Keratinocyte (primary cell): ENCODE results near the gene PRMT1. TPM values are rescaled to one million over a fixed set of nuclear protein-coding genes. Genes with fewer than 3 reads are reported as not detected.

ENCODE experiments used
- DNase-seq: peaks from one replicate; pipeline ENCODE4 v3.0.0-alpha.2; 2011; ENCODE audit warnings: low read depth, missing footprints, low spot score
- FAIRE-seq: peaks from 2 replicates; lab custom pipeline; 2011; peaks lifted over from hg19 to GRCh38; lab: Jason Lieb, UNC
- H2AFZ ChIP-seq: 2 replicates; pipeline ENCODE4 v1.6.0; 2012; ENCODE audit warnings: low read length, control low read depth, inconsistent platforms; ENCODE audit not compliant: control insufficient read depth
- H3K27ac ChIP-seq: 2 replicates; pipeline ENCODE4 v1.5.1; 2011; ENCODE audit warnings: low read length; ENCODE audit not compliant: control insufficient read depth, insufficient read depth
- H3K27me3 ChIP-seq: 3 replicates; pipeline ENCODE4 v1.6.0; 2011; ENCODE audit warnings: low read length; ENCODE audit not compliant: control insufficient read depth, insufficient read depth; ENCODE audit errors: extremely low read depth
- H3K36me3 ChIP-seq, 2 experiments: 2 replicates in 1 of 2; 3 replicates in 1 of 2; pipeline ENCODE4 v1.5.1; 2011; ENCODE audit warnings: low read length in 2 of 2, mild to moderate bottlenecking in 1 of 2; ENCODE audit not compliant: control insufficient read depth in 2 of 2, insufficient read depth in 2 of 2; ENCODE audit errors: extremely low read depth in 1 of 2
- H3K4me1 ChIP-seq: 3 replicates; pipeline ENCODE4 v1.5.1; 2011; ENCODE audit warnings: low read length; ENCODE audit not compliant: control insufficient read depth, insufficient read depth; ENCODE audit errors: extremely low read depth
- H3K4me2 ChIP-seq: 3 replicates; pipeline ENCODE4 v1.6.0; 2011; ENCODE audit warnings: low read depth, low read length; ENCODE audit not compliant: control insufficient read depth, insufficient read depth; ENCODE audit errors: extremely low read depth
- H3K4me3 ChIP-seq, 3 experiments: fragments of 200-600 bp in 1 of 3; sonication (generic) in 1 of 3; 2 replicates in 2 of 3; 3 replicates in 1 of 3; pipeline ENCODE4 v1.5.1; 2011 to 2016; ENCODE audit warnings: low read length in 3 of 3, mild to moderate bottlenecking in 3 of 3, control low read depth in 2 of 3, inconsistent platforms in 1 of 3, low read depth in 1 of 3, mixed read lengths in 1 of 3, mixed run types in 1 of 3, moderate library complexity in 1 of 3; ENCODE audit not compliant: control insufficient read depth in 2 of 3, insufficient read depth in 2 of 3; ENCODE audit errors: extremely low read depth in 1 of 3
- H3K79me2 ChIP-seq: 2 replicates; pipeline ENCODE4 v1.6.0; 2012; ENCODE audit warnings: low read length; ENCODE audit not compliant: control insufficient read depth, insufficient read depth
- H3K9ac ChIP-seq: 3 replicates; pipeline ENCODE4 v1.6.0; 2011; ENCODE audit warnings: low read length; ENCODE audit not compliant: control insufficient read depth, insufficient read depth; ENCODE audit errors: extremely low read depth
- H3K9me1 ChIP-seq: 3 replicates; pipeline ENCODE4 v1.6.0; 2011; ENCODE audit warnings: low read length; ENCODE audit not compliant: control insufficient read depth, insufficient read depth; ENCODE audit errors: extremely low read depth
- H3K9me3 ChIP-seq: 2 replicates; pipeline ENCODE4 v1.5.1; 2012; ENCODE audit warnings: low read depth, low read length; ENCODE audit not compliant: control insufficient read depth
- H4K20me1 ChIP-seq: 3 replicates; pipeline ENCODE4 v1.6.0; 2011; ENCODE audit warnings: low read length; ENCODE audit not compliant: control insufficient read depth, insufficient read depth; ENCODE audit errors: extremely low read depth
- EZH2 ChIP-seq: IDR thresholded peaks from one replicate; pipeline ENCODE4 v1.6.1; 2012; ENCODE audit warnings: inconsistent platforms, mild to moderate bottlenecking, low read length, moderate library complexity
- dilution Hi-C: fragments of 300-500 bp; cut with MboI; formaldehyde crosslinking; loops from one replicate; pipeline ENCODE4 v1.7.0; 2020; ENCODE audit warnings: low sequenced_read_pairs; ENCODE audit not compliant: extremely low pct_ligation_motif_present
- polyA plus RNA-seq, 5 experiments: library from polyadenylated mRNA; depleted of rRNA in 3 of 5; stranded (reverse) in 3 of 5; stranded (forward) in 1 of 5; unstranded in 1 of 5; fragments of >200 nt; gene quantifications; 1 replicate in 1 of 5; 2 replicates in 3 of 5; 3 replicates in 1 of 5; pipeline versions ENCODE4 v1.2.1 to v1.2.3, GENCODE V29; 2011 to 2012; ENCODE audit warnings: missing spikeins in 2 of 5, low read depth in 1 of 5, low replicate concordance in 1 of 5
- TF ChIP-seq, protein P1 (sequence below), 3 experiments: IDR thresholded peaks in 1 of 3; conservative IDR thresholded peaks in 1 of 3; optimal IDR thresholded peaks in 1 of 3; 2 replicates in 2 of 3; 3 replicates in 1 of 3; pipeline versions ENCODE3 to v1.5.1; 2011; ENCODE audit warnings: low read length in 3 of 3, mild to moderate bottlenecking in 3 of 3, moderate library complexity in 2 of 3, control low read depth in 1 of 3, inconsistent platforms in 1 of 3; ENCODE audit not compliant: insufficient read depth in 2 of 3; ENCODE audit errors: extremely low read depth in 1 of 3

PRMT1 gene
- polyA plus RNA-seq, 1 donor (not counting 4 experiments of a cell fraction or from before 2014, with no cell fraction given): 280 TPM

DNA sequence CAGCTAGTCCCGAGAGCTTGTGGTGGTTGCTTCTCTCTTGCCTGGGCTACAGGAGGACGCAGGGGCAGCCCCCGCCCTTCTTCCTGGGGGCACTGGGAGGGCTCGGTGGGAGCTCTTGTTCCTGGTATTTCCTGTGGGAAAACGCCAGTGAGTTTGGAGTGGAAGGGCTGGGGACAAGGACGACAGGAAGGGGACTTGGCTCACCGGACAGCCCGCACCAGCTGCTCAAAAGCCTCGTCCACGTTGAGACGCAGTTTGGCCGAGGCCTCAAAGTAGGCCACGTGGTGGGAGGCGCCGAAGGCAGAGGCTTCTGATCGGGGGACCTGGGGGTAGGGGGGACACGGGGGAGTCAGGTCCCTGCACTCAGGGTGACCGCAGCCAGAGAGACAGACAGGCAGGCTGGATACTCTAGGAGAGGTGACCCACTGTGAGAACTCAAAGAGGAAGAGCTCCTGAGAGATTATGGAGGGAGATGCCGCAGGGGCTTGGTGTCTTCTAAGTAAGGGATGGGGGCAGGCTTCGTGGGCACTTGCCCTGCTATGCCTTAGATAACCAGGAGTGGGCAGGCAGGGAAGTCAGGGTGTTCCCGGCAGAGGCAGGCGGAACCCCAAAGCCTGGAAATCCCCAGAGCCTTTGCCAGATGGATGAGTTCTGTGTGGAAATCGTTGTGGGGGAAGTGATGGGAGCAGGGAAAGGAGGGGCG lies 41.4 kb upstream of the PRMT1 start:
- no peak for FAIRE-seq

DNA sequence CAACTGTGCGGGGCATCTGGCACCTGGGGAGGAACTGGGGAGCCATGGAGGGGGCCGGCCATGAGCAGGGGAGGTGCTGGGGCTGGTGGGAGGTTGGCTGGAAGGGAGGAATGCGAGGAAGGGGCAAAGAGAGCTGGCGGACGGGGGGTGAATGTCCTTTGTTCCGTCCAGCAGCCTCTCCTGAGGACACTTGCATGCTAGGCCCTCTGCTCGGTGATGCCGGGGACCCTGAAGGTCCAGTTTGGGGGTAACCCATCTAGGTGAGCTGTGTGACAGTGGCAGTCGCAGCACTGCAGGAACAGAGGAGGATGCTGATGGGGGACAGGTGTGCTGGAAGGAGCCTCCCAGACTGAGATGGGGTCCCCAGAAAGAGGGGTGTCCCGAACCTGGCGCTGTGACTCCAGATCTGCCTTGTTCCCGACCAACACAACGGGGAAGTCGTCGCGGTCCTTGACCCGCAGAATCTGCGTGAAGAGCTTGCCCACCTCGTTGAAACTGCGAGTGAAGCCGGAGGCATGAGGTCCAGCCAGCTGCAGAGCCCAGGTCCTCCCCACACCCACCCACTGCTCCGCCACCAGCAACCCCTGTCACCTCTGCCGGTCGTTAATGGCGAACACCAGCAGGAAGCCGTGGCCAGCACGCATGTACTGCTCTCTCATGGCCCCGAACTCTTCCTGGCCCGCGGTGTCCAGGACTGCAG lies 40.7 kb upstream of the PRMT1 start:
- H3K9me3 ChIP-seq: no peaks in the 10 kb centered on the region
- TF ChIP-seq EZH2: no peak
- TF ChIP-seq, protein P1, sequence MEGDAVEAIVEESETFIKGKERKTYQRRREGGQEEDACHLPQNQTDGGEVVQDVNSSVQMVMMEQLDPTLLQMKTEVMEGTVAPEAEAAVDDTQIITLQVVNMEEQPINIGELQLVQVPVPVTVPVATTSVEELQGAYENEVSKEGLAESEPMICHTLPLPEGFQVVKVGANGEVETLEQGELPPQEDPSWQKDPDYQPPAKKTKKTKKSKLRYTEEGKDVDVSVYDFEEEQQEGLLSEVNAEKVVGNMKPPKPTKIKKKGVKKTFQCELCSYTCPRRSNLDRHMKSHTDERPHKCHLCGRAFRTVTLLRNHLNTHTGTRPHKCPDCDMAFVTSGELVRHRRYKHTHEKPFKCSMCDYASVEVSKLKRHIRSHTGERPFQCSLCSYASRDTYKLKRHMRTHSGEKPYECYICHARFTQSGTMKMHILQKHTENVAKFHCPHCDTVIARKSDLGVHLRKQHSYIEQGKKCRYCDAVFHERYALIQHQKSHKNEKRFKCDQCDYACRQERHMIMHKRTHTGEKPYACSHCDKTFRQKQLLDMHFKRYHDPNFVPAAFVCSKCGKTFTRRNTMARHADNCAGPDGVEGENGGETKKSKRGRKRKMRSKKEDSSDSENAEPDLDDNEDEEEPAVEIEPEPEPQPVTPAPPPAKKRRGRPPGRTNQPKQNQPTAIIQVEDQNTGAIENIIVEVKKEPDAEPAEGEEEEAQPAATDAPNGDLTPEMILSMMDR (optimal IDR thresholded peaks at IDR 0.05 in 1 of 3, IDR thresholded peaks at IDR 0.05 in 1 of 3, conservative IDR thresholded peaks at IDR 0.05 in 1 of 3; ENCODE audit: extremely low read depth in 1 of 3, insufficient read depth in 2 of 3, low read length in 3 of 3): no peak
- no peak for DNase-seq
- peaks cover 14% of the 10 kb centered on the region in 2 experiments for H3K36me3 ChIP-seq
- no peak overlapping the region for H2AFZ ChIP-seq
- H3K9ac ChIP-seq: no peak overlapping the region
- no peak overlapping the region for H3K4me2 ChIP-seq
- no peak overlapping the region for H3K4me3 ChIP-seq
- no peak overlapping the region for H3K27ac ChIP-seq
- no peak for FAIRE-seq
- H3K9me1 ChIP-seq: no peaks in the 10 kb centered on the region
- dilution Hi-C loops: no loop called here
- no peaks in the 10 kb centered on the region for H3K27me3 ChIP-seq
- H3K4me1 ChIP-seq: peaks cover 12% of the 10 kb centered on the region
- H3K79me2 ChIP-seq: peaks cover 22% of the 10 kb centered on the region
- no peaks in the 10 kb centered on the region for H4K20me1 ChIP-seq

More for the DNA sequence above, 41.4 kb upstream of the PRMT1 start:
- Histone ChIP-seq H3K4me1 (peaks cover 10% of the 10 kb centered on the region), H3K4me3 (no peak overlapping the region), H3K9me3 (no peaks in the 10 kb centered on the region), H3K9ac (no peak overlapping the region), H3K27me3 (no peaks in the 10 kb centered on the region), H3K36me3 (peaks cover 14% of the 10 kb centered on the region in 2 experiments), H3K9me1 (no peaks in the 10 kb centered on the region), H2AFZ (no peak overlapping the region), H3K79me2 (peaks cover 22% of the 10 kb centered on the region), H4K20me1 (no peaks in the 10 kb centered on the region), H3K27ac (no peak overlapping the region), H3K4me2 (no peak overlapping the region)
- no peak for TF ChIP-seq EZH2
- TF ChIP-seq, protein P1 (optimal IDR thresholded peaks at IDR 0.05 in 1 of 3, IDR thresholded peaks at IDR 0.05 in 1 of 3, conservative IDR thresholded peaks at IDR 0.05 in 1 of 3; ENCODE audit: extremely low read depth in 1 of 3, insufficient read depth in 2 of 3, low read length in 3 of 3): peak in 2 of 3 experiments; percentile 13 to 26
- DNase-seq: no peak
- dilution Hi-C loops: no loop called here
